ENCODE results near the gene EFCAB7. TPM values are rescaled to one million over a fixed set of nuclear protein-coding genes. Genes with fewer than 3 reads are reported as not detected.

EFCAB7 gene
- total RNA-seq, 1 donor from 2014 or later: 20.4 TPM

DNA sequence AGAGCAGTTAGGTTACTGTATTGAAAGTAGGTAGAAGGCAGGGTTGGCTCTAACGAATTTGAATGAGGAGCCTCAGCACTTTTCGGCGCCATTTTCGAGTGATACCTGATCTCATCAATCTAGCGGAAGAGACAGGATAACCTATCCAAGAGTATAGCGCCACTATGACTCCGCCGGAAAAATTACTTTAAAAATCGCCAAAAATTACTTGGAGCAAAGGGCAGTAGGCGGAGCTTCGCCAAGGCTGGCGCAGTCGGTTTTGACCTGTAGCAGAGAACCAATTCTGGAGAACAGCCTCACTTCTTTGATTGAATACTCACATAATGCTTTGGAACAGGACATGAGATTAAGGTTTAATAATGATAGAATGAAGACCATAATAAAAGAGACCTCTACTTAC is 25.6 kb downstream of the EFCAB7 start:
- Mint-ChIP-seq H3K27ac (no peak overlapping the region), H3K9me3 (no peaks in the 10 kb centered on the region), H3K36me3 (peaks cover 6% of the 10 kb centered on the region), H3K4me3 (no peak overlapping the region), H3K4me1 (no peaks in the 10 kb centered on the region), H3K27me3 (ENCODE audit: insufficient read depth, low read depth) (no peaks in the 10 kb centered on the region)
- Histone ChIP-seq H3K79me2 (ENCODE audit: low read depth) (no peaks in the 10 kb centered on the region), H3F3A (ENCODE audit: low read depth) (no peaks in the 10 kb centered on the region), H3K27me3 (no peaks in the 10 kb centered on the region), H3K36me3 (no peaks in the 10 kb centered on the region), H2AFZ (replicated peaks) (no peak overlapping the region), H3K4me1 (no peaks in the 10 kb centered on the region), H3K9me3 (ENCODE audit: low read depth) (no peaks in the 10 kb centered on the region), H3K27ac (no peak overlapping the region), H4K20me1 (ENCODE audit: low read depth) (no peaks in the 10 kb centered on the region), H3K9ac (no peak overlapping the region), H3K4me3 (no peak overlapping the region), H3K4me2 (no peak overlapping the region)
- no peak for TF ChIP-seq EZH2phosphoT487 (IDR thresholded peaks at IDR 0.05)
- no peak for TF ChIP-seq EZH2 (IDR thresholded peaks at IDR 0.05)
- no peak for TF ChIP-seq CTCF (IDR thresholded peaks at IDR 0.05)
- DNase-seq (ENCODE audit: low spot score): no peak

GRCh38 chr1:63555480-63555879 is 32.2 kb downstream of the EFCAB7 start:
- no peaks in the 10 kb centered on the region for H3K9me3 ChIP-seq (ENCODE audit: low read depth)
- Mint-ChIP-seq H3K36me3 (peaks cover 6% of the 10 kb centered on the region), H3K27me3 (ENCODE audit: insufficient read depth, low read depth) (peaks cover 4% of the 10 kb centered on the region), H3K4me3 (no peak overlapping the region), H3K4me1 (no peaks in the 10 kb centered on the region), H3K27ac (no peak overlapping the region), H3K9me3 (no peaks in the 10 kb centered on the region)
- no peaks in the 10 kb centered on the region for H3K36me3 ChIP-seq
- no peak overlapping the region for H3K9ac ChIP-seq
- DNase-seq (ENCODE audit: low spot score): no peak
- no peak for TF ChIP-seq EZH2phosphoT487 (IDR thresholded peaks at IDR 0.05)
- no peak for TF ChIP-seq CTCF (IDR thresholded peaks at IDR 0.05)
- no peak for TF ChIP-seq EZH2 (IDR thresholded peaks at IDR 0.05)
- no peak overlapping the region for H2AFZ ChIP-seq (replicated peaks)
- H3K4me2 ChIP-seq: no peak overlapping the region
- no peaks in the 10 kb centered on the region for H3K4me1 ChIP-seq
- H3F3A ChIP-seq (ENCODE audit: low read depth): no peaks in the 10 kb centered on the region
- no peaks in the 10 kb centered on the region for H4K20me1 ChIP-seq (ENCODE audit: low read depth)
- H3K4me3 ChIP-seq: no peak overlapping the region
- no peak overlapping the region for H3K27ac ChIP-seq
- no peaks in the 10 kb centered on the region for H3K27me3 ChIP-seq
- no peaks in the 10 kb centered on the region for H3K79me2 ChIP-seq (ENCODE audit: low read depth)

GRCh38 chr1:63557365-63557987 is 34.2 kb downstream of the EFCAB7 start:
- Mint-ChIP-seq H3K27ac (no peak overlapping the region), H3K36me3 (peaks cover 3% of the 10 kb centered on the region)
- no peak overlapping the region for H2AFZ ChIP-seq (replicated peaks)

More at GRCh38 chr1:63557365-63557987, 34.2 kb downstream of the EFCAB7 start:
- H3K4me3 ChIP-seq: no peak overlapping the region
- H3K4me1 ChIP-seq: no peaks in the 10 kb centered on the region
- no peaks in the 10 kb centered on the region for H3F3A ChIP-seq (ENCODE audit: low read depth)
- no peaks in the 10 kb centered on the region for H3K36me3 ChIP-seq
- Mint-ChIP-seq H3K4me1 (no peaks in the 10 kb centered on the region), H3K27me3 (ENCODE audit: insufficient read depth, low read depth) (peaks cover 4% of the 10 kb centered on the region), H3K9me3 (no peaks in the 10 kb centered on the region), H3K4me3 (no peak overlapping the region)
- H4K20me1 ChIP-seq (ENCODE audit: low read depth): no peaks in the 10 kb centered on the region
- TF ChIP-seq CTCF (IDR thresholded peaks at IDR 0.05) (peak; percentile 82), EZH2 (IDR thresholded peaks at IDR 0.05) (no peak), EZH2phosphoT487 (IDR thresholded peaks at IDR 0.05) (no peak)
- no peak overlapping the region for H3K27ac ChIP-seq
- no peaks in the 10 kb centered on the region for H3K9me3 ChIP-seq (ENCODE audit: low read depth)
- peak; percentile 56 for DNase-seq (ENCODE audit: low spot score)
- H3K9ac ChIP-seq: no peak overlapping the region
- no peak overlapping the region for H3K4me2 ChIP-seq
- H3K27me3 ChIP-seq: no peaks in the 10 kb centered on the region
- H3K79me2 ChIP-seq (ENCODE audit: low read depth): no peaks in the 10 kb centered on the region
